ENCODE measurements around the gene RASSF1.
A peak's percentile ranks its signal among the peaks of the same experiment; 100 is the strongest.
"Not testable (repeated sequence)": the region's sequence is repeated elsewhere in the genome, so short reads cannot be mapped to it uniquely, and the experiment has no call there.

RASSF1 gene

DNA sequence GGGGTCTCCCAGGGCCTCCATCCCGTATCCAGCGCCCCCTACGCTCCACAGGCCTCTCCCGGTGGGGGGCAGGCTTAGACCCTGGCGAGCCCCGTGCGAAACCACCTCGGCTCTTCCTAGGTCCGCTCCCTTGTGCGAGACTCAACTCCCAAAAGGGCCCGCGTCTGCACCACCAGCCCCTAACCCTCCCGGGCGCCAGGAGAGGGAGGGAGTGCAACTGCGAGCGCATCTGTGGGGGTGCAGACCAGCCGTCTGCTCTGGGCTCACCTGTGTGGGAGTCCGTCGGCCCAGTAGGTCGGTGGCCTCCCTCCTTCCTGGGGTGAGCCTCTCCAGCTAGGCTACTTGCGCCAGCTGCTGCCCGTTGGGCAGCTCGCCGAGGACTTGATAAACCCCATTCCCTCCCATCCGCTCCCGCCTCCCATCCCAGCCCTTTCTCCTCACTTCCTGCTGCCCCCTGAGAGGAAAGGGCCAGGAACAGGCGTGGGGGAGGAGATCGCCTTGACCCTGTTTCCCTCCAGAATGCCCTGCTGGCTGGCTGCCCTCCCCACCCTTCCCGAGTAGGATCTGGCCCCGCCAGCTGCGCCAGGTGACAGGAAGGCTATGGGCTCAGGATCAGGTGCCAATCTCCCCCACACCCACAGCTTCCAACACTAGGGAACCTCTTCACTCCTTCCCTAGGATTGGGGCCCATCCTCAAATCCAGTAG is 18.1 kb downstream of the RASSF1 start, which contains the start of gene HYAL2:
Gene HYAL2, minus strand, starts transcription at position 360 of the 706 bp plus-strand sequence. CDS start 2,256 bp downstream, outside the sequence.
- DNase-seq = no peak

DNA sequence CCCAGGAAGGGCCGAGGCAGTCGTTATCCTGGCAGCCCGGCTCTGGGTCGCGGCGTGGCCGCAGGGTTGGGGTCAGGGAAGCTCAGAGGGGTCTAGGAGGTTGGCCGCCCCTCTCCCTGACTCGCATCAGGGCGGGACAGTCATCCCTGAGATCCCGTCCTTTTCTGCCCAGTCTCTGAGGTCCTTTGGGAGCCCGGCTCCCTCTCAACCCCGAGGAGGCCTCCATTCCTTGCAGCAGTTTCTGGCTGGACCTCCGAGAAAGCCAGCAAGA is 18.6 kb downstream of the RASSF1 start:
- DNase-seq = no peak

DNA sequence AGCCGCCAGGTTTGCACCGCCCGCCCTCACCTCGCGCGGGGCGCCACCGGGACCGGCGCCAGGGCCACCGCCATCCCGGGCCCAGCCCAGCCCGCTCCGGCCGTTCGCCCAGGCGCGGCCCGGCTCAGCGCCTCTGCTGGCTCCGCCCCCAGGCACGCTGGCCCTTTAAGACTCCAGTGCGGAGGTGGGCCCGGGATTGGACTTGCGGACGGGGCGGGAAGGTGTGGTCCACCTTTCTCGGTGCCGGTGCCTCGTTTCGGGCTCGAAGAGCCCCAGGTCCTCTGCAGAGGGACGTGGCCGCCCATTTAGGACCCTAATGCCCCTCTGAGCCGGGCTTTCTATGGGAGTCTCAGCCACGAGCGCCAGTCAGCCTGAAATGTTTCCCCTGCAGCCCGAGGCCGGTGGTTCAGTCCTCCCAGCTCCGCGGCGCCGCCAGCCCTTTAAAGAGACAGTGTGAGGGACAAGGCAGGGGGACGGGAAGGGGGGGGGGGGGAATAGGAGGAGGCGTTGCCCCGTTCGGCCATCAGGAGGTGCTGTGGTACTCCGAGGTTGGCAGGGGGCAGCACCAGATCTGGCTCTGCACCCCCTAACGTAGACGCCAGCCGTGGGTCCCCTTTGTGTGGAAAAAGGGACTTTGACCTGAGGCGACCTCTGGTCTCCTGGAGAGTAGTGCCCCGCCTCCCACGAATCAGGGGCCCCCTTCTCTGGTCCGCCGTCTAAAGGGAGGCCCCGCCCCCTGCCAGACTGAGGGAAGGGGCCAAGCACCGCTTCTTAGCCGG is 19.1 kb downstream of the RASSF1 start:
- DNase-seq = peak; percentile 69

DNA sequence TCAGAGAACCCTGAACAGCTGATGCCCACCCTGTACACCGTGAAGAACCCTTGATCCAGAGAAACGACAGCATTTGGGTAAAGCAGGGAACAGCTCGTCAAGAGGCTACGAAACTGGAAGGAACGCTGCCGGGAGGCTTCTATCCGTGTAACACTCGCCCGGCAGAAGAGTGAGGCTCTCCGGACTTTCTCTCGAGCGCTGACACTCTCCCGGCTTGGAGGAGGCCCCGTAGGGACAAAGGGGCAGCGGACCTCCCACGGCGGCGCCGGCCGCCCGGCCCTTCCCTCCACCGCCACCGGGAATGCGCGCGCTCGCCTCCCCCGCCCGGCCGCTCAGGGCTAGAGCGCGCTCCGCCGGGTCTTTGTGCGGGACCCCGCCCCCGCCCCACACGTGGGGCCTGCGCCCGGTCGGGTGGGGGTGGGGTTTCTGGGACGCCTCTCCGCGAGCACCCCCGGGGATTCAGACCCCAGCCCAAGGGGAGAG is 19.7 kb downstream of the RASSF1 start:
- DNase-seq = no peak

DNA sequence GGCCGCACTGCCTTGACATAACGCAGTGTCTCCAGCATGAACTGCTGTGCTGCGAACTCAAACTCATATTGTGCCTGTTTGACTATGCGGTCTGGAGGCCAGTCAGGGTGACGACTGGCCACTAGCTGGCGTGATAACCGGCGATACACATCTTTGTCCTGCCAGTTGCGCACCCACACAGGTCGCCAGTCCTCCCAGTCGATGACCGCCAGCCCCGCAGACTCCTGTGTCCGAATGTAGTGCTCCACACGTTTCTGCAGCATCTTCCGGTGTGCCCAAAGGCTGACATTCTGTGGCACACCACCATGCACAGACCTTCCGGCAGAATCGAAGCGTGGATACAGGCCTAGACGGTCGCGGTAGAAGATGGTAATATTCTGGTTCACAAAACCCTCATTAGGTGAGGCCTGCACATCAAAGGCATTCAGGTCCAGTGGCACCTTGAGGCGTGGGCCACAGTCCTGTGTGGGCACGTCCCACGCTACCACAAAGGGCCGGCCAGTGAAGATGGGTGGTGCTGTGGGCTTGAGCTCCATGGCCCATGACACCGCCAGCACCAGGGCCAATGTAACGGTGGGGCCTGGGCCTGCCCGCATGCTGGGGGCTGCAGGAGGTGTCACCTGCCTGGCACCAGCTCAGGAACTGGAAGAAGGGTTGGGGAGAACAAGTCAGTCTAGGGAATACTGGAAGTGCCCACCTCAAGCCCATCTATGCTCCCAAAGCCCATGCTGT is 20.6 kb downstream of the RASSF1 start:
- no peak for DNase-seq

DNA sequence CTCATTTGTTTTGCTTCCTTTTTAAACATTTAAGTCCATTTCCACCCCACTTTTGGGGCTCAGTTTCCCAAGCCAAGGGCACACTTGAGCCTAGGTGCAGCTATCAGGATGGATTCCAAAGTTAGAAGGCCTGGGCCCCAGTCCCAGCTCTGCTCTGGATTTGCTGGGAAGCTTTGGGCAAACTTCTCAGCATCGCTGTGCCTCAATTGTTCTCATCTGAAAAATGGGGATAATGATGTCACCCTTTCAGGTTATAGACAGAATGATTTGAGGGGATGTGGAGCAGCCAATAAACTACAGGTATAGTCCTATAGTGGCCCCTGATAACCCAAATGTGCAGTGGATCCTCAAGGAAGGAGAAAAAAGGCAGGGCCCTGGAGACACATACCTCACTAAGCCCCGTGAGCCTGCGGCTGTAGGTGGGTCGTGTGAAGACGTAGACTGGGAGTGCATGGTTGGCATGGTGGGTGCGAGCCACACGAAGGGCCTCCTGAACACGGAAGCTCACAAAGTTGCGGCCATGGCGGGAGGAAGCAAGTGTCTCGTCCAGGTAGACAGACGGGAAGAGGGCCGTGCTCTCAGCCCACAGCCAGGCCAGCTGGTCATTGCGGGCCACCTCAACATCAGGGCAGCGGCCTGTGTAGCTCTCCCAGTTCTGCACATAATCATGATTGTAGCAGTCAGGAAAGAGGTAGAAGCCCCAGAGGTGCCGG is 21.3 kb downstream of the RASSF1 start:
- no peak for DNase-seq

DNA sequence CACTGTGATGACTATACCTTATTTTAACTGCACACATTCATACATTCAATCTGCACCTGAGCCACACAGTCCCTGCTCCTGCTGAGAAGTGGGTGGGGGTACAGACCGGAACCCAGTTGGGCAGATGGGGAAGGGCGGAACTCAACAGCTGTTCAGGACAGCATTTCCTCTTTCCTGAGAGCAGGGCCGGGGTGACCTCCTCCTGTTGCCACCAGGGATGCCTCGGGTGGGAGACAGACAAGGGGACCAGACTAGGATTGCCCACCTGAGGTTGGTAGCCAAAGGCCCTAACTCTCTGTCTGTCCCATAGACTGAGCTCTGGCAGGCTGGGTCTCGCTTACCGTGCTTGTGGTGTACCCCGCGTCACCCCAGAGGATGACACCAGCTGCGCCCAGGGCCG is 22.0 kb downstream of the RASSF1 start:
- DNase-seq = no peak

DNA sequence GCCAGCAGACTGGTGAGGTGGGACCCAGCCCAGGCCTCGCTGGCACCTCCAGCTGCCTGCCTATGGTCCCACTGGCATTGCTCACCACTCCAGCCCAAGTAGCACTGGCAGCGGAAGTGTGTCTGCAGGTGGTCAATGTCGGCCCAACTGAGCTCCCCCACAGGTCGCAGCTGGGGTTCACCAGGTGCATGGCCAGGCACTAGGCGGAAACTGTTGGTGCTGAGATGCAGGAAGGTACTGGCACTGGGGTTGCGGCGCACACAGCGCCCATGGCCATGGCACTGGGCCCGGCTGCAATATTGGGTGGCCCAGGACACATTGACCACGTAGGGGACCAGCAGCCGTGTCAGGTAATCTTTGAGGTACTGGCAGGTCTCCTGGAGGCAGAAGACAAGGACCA is 22.5 kb downstream of the RASSF1 start:
- no peak for DNase-seq

DNA sequence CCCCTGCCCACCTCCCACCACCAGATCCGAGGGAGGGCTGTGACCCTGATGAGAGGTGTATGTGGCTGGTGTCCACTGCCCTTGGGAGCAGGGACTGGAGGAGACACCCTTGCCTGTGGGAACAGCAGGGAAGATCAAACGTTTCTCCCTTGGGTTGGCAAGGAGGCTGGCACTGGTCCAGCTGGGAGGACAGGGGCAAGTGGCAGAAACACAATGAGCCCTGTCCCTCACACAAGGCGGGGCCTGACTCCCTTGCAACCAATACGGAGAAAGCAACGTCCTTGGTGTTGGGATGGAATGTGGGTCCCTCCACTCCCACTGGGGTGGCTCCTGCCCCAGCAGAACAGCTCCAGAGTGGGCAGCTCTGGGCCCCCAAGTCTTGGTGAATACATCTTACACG is 23.3 kb downstream of the RASSF1 start:
- DNase-seq = no peak

DNA sequence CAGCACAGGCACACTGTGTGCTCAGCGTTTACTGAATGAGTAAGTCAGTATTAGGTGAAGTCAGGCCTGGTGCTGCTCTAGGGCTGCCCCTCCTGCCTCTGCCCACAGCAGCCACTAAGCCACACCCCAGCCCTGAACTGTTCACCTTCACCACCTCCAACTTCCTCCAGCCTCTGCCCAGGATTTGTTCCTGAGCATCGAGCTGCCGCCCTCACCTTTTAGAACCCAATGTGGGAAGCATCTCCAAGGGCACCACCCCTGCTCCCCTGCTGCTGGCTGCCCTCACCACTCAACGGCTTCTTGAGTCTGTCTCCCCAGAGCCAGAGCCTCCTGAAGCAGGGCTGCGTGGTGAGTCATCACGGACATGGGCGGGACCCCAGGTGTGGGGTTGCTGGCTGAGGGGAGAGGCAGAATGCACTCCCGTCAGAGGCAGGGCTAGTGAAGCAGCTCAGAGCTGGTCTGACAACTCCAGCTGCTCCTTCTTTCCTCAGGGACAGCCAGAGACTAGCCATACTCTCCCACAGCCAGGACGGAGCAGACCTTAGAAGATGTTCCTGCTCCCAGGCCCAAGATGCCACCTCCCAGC is 23.9 kb downstream of the RASSF1 start:
- peak; percentile 85 for DNase-seq

DNA sequence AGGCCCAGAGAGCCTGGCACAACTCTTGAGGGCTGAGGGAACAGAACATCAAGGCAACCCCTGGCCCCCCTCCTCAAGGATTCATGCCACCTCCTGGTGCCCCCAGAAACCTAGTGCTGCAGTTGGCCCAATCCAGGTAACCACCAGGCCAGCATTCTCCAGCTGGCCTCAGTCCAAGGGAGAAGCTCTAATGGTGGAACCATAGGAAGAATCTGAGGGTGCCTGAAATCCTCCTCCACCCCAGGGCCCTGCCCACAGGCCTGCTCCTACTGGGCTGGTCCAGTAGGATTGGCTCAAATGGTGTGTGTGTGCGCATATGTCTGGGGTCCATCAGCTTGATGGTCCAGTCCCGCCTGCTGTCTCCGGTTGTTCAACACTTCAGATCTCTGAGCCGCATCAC is 25.8 kb downstream of the RASSF1 start:
- no peak for DNase-seq

DNA sequence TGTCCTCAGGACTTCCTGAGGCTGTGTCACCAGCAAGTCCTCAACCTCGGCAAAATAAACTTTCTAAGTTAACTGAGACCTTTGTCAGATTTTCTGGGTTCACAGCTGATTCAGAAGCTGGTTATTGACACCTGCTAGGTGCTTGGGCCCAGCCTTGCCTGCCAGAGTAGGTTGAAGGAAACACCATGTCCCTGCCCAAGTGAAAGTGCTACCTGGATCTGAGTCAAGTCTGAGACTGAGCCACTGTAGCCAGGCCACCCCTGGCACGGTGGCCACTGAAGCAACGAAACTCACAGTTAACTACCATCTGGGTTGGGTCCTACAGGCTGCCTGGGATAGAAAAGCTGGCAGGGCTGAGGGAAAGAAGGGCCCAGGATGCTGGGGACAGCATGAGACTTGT is 26.3 kb downstream of the RASSF1 start:
- DNase-seq = no peak

DNA sequence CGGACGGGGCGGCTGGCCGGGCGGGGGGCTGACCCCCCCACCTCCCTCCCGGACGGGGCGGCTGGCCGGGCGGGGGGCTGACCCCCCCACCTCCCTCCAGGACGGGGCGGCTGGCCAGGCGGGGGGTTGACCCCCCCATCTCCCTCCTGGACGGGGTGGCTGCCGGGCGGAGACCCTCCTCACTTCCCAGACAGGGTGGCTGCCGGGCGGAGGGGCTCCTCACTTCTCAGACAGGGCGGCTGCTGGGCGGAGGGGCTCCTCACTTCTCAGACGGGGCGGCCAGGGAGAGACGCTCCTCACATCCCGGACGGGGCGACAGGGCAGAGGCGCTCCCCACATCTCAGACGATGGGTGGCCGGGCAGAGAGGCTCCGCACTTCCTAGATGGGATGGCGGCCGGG is 28.6 kb downstream of the RASSF1 start:
- DNase-seq = not testable (repeated sequence)

DNA sequence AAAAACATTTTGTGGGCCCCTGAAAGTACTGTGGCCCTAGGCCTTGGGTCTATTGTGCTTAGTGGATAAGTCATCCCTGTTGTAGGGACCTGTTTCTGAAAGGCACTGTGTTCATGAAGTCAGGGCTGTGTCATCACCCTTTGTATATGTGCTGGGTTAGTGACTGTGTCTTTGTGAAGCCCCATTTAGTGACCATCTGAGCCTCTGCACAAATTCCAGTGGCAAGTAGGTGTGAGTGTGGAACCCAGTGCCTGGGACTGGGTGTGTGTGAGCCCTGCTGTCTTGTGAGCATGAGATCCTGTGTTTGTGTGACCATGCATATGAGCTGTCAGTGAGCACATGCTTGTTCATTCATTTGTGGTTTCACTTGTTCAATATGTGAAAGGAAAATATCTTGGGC is 36.0 kb downstream of the RASSF1 start:
- no peak for DNase-seq

DNA sequence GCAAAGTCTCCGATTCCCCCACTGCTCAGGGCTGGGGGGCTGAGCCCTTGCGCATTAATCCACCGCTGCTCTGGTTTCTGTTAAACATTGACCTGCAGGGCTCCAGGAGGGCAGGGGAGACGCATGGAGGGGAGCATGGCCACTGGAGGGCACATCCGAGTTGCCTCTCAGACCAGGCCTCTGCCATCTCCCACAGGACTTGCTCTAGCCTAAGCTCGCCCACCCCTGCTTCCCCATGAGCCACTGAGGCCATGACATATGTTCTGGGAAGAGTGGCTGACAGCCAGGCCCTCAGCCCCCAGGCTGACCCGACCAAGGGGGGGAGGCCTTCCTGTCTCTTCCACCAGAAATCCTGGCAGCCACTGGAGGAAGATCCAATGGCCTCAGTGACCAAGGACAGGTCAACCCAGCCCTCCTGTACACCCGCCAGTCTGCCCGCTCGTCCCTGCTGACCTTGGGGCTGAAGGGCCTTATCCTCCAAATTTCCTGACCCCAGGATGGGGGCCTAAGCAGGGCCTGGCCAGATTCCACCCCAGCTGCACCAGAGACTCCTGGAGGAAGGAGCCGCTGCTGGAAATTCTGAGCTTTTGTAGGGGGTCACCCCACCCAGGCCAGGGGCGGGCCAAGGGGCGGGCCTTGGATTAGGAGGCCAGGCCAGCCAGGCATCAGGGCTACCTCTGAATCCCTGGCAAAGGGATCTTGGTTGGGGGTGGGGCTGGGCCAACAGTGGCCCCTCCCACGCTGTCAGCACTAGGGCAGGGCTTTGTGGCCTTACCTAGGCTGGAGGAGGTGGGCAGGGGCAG is 37.4 kb downstream of the RASSF1 start, which contains the start of gene HYAL1:
Gene HYAL1, minus strand, starts transcription at position 562 of the 803 bp plus-strand sequence. CDS start 618 bp downstream, outside the sequence.
- DNase-seq = no peak

DNA sequence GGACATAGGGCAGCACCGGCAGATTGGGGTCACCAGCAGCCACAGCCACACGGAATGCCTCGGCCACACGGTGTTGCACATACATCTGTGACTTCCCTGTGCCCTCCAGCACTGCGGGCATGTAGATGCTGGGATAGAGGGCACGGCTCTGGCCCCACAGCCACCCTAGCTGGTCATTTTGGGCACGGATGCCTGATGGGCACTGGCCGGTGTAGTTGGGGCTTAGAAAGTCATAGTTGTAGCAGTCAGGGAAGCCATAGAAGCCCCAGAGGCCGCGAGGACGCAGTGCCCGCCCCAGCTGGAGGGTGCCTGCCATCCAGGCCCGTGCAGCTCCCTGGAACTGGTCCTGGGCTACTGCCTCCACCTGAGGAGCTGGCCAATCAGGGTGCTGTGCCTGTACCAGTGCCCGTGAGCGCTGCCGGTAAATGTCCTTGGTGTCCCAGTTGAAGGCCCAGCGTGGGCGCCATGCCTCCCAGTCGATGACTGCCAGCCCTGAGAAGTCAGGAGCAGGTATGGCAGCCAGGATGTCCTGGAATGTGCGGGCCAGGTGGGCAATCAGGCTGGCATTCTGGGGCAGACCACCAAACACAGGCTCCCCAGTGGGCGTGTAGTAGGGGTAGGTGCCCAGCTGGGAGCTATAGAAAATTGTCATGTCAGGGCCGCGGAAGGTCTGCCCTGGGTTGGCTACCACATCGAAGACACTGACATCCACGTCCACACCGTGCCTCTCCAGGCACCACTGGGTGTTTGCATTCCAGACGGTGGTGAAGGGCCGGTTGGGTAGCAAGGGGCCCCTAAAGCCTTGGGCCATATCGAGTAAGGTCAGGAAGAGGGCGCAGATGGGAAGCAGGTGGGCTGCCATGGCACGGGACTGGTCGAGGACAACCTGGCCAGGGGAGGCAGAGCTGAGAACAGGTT is 38.3 kb downstream of the RASSF1 start:
- DNase-seq = no peak

DNA sequence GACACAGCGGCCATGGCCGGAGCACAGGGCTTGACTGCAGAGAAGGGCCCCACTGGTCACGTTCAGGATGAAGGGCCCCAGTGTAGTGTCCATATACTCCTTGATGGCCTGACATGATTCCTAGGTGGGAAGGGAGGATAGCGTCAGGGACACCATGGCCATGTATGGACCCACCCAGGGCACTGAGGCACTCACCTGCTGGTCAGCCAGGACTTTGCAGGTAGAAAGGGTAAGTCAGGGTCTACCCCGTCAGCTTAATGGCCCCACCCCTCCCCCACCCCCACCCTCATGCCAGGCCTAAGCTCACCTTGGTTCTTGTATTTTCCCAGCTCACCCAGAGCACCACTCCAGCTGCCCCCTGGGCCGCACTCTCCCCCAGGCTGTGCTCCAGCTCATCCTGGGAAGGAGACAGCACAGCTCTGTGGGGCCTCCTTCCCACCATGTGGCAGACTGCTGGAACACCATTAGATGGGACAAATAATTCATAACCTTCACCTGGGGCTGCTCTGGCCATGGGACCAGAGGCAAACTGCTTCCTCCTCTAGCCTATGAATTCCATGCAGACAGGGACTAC is 39.9 kb downstream of the RASSF1 start:
- no peak for DNase-seq

DNA sequence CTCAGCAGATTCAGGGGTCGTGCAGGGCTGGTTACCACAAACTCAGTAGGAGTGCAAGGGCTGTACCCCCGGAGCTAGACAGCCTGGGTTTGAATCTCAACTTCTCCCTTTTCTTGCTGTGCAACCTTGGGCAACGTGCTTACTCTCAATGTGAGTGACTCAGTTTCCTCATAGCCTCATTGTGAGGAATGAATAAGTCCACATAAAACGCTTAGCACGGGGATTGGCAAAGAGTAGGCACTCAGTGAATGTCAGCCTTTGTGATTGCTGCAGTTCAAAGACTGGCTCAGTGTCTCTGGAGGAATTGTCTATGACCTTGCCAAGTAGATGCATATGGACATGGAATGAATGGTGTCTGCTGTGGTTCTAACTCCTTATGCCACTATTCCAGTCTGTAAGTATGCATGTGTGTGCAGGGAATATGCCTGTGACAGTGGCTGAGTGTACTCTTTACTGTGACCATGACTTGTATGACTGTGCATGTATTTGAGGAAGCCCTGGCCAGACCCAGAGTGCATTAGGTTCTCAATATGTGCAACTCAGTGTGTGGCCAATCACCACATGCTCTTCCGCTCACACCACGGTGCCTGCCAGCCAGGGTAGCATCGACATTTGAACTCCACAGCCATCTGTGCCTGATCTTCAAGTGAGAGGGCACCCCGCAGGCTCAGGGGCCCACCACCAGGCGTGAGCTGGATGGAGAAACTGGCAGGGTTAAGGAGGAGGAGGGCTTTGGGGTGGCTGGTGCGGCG is 40.5 kb downstream of the RASSF1 start:
- no peak for DNase-seq

DNA sequence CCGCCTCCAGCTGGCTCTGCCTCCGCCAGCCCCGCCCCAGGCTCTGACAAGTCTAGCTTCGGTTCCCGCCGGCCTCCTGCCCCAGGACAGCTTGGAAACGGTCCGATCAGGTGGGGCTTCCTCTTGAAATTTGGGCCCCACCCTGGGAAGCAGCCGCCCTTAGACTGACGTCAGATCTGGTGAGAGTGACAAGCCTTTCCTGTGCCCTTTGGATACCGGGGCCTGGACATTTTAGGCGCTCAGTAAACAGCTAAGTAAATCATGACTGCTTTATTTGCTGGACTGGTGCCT is 41.1 kb downstream of the RASSF1 start:
- no peak for DNase-seq

Measured in NCI-H226 (cell line).